ACC112 (cell line): Measurements from ENCODE around the gene AP3S1.

Experiments used
- H2AFZ ChIP-seq: fragments of 200-600 bp; sonication (generic); one replicate; pipeline ENCODE4 v1.6.0; 2017; ENCODE audit warnings: antibody characterized with exemption, low read length; ENCODE audit not compliant: unreplicated experiment
- H3K27ac ChIP-seq: fragments of 200-600 bp; sonication (generic); 2 replicates; pipeline ENCODE4 v1.5.1; 2014; ENCODE audit warnings: low read depth, mild to moderate bottlenecking, antibody characterized with exemption, low read length, moderate library complexity
- H3K27me3 ChIP-seq: fragments of 200-600 bp; sonication (generic); 2 replicates; pipeline ENCODE4 v1.6.1; 2014; ENCODE audit warnings: mild to moderate bottlenecking, antibody characterized with exemption, low read length, moderate library complexity, mixed read lengths; ENCODE audit not compliant: insufficient read depth
- H3K36me3 ChIP-seq: fragments of 200-600 bp; sonication (generic); 2 replicates; pipeline ENCODE4 v1.6.1; 2016; ENCODE audit warnings: mild to moderate bottlenecking, antibody characterized with exemption, low read length, moderate library complexity, mixed read lengths; ENCODE audit not compliant: insufficient read depth
- H3K4me1 ChIP-seq: fragments of 200-600 bp; sonication (generic); one replicate; pipeline ENCODE4 v1.6.1; 2016; ENCODE audit warnings: low read length, mixed read lengths; ENCODE audit not compliant: insufficient read depth, unreplicated experiment, control insufficient read depth
- H3K4me3 ChIP-seq: fragments of 200-600 bp; sonication (generic); 2 replicates; pipeline ENCODE4 v1.5.1; 2014; ENCODE audit warnings: mild to moderate bottlenecking, low read depth, low read length
- H3K79me2 ChIP-seq: fragments of 200-600 bp; sonication (generic); one replicate; pipeline ENCODE4 v1.6.0; 2016; ENCODE audit warnings: low read length; ENCODE audit not compliant: control insufficient read depth, unreplicated experiment, insufficient read depth

Gene AP3S1

DNA sequence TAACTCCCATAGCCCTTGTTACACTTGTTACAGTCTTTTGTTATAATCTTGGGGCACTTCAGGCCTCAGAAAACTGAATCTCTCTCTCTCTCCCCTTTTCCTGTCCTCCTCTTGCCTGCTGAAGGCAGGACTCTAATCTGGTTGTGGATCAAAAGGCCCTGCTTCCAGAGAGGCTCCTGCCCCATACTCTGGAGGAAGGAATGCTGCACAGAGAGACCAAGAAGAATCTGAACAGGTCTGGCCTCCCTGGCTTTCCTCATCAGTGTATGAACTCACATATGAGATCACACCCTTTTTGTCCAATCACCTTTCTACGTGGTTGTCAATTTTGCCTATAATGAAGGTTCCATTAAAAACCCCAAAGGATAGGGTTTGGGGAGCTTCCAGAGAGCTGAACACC lies 94.3 kb downstream of the AP3S1 start:
- Histone ChIP-seq H3K36me3 (no peaks in the 10 kb centered on the region), H3K4me3 (no peak overlapping the region), H3K27me3 (no peaks in the 10 kb centered on the region), H3K79me2 (no peaks in the 10 kb centered on the region), H3K27ac (no peak overlapping the region), H2AFZ (no peak overlapping the region), H3K4me1 (peaks cover 12% of the 10 kb centered on the region)

- Histone ChIP-seq H3K4me3 (peak overlapping the region; percentile 38; the same call in 1 of the 2 replicates), H3K36me3 (no peaks in the 10 kb centered on the region), H2AFZ (peak overlapping the region; percentile 84), H3K27me3 (no peaks in the 10 kb centered on the region), H3K79me2 (no peaks in the 10 kb centered on the region), H3K4me1 (peaks cover 12% of the 10 kb centered on the region), H3K27ac (no peak overlapping the region)
These were observed 97.3 kb downstream of the AP3S1 start for GRCh38 chr5:115939059-115939458.

- Histone ChIP-seq H3K4me1 (peaks cover 12% of the 10 kb centered on the region), H3K27me3 (no peaks in the 10 kb centered on the region), H3K36me3 (no peaks in the 10 kb centered on the region), H3K79me2 (no peaks in the 10 kb centered on the region), H3K27ac (peak overlapping the region; percentile 91), H2AFZ (no peak overlapping the region), H3K4me3 (no peak overlapping the region)
These were observed 98.5 kb downstream of the AP3S1 start for GRCh38 chr5:115940080-115940810.

DNA sequence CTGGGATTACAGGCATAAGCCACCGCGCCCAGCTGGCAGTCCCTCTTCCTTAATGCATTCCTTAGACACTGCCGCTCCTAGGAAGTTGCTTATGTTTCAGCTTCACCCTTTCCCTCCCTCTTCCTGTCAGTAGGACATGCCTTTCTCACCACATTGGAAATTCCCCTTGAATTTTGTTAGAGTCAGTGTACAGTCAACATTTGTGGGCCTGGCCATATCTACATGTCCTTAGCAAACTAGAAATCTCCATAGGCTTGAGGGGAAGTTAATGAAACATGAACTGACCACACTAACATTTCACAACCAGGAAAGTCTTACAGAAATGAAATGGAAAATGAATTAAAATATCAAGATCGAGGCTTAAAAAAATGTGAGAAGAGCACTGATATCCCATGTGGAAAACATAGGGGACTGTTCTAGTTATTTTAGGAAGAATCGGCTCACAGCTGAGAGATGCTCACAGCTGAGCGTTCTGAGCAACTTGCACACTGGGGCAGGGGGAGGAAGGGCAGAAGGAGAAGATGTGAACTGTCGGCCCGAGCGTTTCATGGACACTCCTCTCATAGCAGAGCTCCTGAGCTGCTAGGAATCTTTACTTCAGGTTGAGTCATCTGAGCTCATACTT lies 99.4 kb downstream of the AP3S1 start:
- Histone ChIP-seq H3K36me3 (no peaks in the 10 kb centered on the region), H2AFZ (peak overlapping the region; percentile 88), H3K4me3 (peak overlapping the region; percentile 65), H3K79me2 (no peaks in the 10 kb centered on the region), H3K4me1 (peaks cover 12% of the 10 kb centered on the region), H3K27ac (peak overlapping the region; percentile 91), H3K27me3 (no peaks in the 10 kb centered on the region)

GRCh38 chr5:115944501-115944900 lies 102.8 kb downstream of the AP3S1 start:
- Histone ChIP-seq H3K27ac (no peak overlapping the region), H3K4me3 (no peak overlapping the region), H3K4me1 (peaks cover 35% of the 10 kb centered on the region), H3K27me3 (no peaks in the 10 kb centered on the region), H3K79me2 (no peaks in the 10 kb centered on the region), H2AFZ (no peak overlapping the region), H3K36me3 (no peaks in the 10 kb centered on the region)

DNA sequence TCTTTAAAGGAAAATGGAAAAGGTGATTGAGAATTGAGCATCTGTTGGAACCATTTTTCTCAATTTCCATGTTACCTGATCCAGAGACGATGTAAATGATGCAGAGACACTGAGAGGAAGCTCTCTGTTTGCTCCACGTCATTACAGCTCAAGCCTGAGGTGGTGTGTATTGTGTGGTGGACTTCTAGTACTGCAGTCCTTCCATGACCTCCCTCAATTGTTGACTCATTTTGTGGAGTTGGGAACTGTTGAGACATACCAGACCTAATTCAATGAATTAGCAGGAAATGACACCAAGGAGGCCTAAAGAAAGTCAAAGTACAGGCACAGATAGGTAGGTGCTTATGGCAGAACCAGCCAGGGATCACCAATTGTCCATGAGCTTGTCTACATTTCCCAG lies 104.9 kb downstream of the AP3S1 start:
- no peaks in the 10 kb centered on the region for H3K27me3 ChIP-seq
- peak overlapping the region; percentile 39 for H3K27ac ChIP-seq
- peaks cover 30% of the 10 kb centered on the region for H3K4me1 ChIP-seq
- H2AFZ ChIP-seq = no peak overlapping the region
- no peaks in the 10 kb centered on the region for H3K36me3 ChIP-seq
- H3K4me3 ChIP-seq = no peak overlapping the region
- no peaks in the 10 kb centered on the region for H3K79me2 ChIP-seq

- Histone ChIP-seq H2AFZ (no peak overlapping the region), H3K4me1 (peaks cover 30% of the 10 kb centered on the region), H3K27ac (peak overlapping the region; percentile 63), H3K36me3 (no peaks in the 10 kb centered on the region), H3K79me2 (no peaks in the 10 kb centered on the region), H3K27me3 (no peaks in the 10 kb centered on the region), H3K4me3 (no peak overlapping the region)
These were observed 105.5 kb downstream of the AP3S1 start for GRCh38 chr5:115947260-115947659.

DNA sequence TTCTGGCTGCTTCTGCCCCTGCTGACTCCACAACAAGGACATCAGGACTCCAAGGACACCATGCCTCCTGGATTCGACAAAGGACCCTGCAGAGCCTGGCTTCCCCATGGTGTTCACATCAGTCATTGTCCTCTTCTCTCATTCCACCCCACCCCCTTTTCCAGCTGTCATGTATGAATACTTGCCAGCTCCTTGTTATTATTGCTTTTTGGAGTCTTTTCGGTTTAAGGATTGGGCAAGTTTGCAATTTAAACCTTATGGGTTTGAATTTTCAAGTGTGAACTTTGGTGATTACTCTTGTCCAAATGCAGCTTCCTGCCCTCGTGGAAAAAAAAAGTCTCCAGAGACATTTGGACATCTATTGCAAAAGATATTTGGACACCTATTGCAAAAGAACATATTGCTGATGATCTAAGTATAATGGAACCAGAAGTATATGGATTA lies 106.4 kb downstream of the AP3S1 start:
- Histone ChIP-seq H3K27ac (peak overlapping the region; percentile 63), H3K4me3 (no peak overlapping the region), H3K36me3 (no peaks in the 10 kb centered on the region), H3K27me3 (no peaks in the 10 kb centered on the region), H3K4me1 (peaks cover 30% of the 10 kb centered on the region), H3K79me2 (no peaks in the 10 kb centered on the region), H2AFZ (peak overlapping the region; percentile 45)

DNA sequence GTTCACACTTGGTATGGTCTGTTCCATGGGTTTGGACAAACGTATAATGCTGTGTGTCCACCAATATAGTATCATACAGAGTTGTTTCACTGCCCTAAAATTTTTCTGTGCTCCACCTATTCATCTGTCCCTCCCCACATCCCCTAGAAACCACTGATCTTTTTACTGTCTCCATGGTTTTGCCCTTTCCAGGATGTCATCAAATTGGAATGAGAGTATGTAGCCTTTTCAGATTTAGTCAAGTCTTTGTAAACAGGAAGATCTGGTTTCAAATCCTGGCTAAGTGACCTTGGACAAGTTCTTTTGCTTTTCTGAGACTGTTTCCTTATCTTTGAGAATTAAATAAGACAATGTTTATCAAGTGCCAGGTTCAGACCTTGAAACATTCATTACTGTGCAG lies 107.4 kb downstream of the AP3S1 start:
- Histone ChIP-seq H3K36me3 (no peaks in the 10 kb centered on the region), H3K79me2 (no peaks in the 10 kb centered on the region), H3K27ac (peak overlapping the region; percentile 63), H3K4me3 (no peak overlapping the region), H3K4me1 (peaks cover 30% of the 10 kb centered on the region), H2AFZ (no peak overlapping the region), H3K27me3 (no peaks in the 10 kb centered on the region)

DNA sequence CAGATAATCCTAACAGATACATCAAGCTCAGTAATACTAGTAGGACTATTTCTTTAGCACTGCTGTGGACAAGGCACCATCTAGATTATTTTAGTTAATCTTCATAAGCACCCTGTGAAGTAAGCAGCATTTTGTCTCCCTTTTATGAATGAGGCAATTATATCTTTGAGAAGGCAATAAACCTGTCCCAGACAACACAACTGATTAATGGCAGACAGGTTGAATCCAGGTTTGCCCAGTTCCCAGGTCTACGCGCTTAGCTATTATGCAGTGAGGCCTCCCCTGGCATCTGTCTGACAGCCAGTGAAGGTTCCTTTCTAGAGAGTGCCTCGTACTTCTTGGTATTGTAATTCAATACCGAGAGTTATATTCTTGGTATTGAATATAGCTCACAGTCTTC lies 110.9 kb downstream of the AP3S1 start:
- Histone ChIP-seq H3K4me3 (no peak overlapping the region), H3K36me3 (no peaks in the 10 kb centered on the region), H2AFZ (no peak overlapping the region), H3K4me1 (peaks cover 18% of the 10 kb centered on the region), H3K27ac (no peak overlapping the region), H3K79me2 (no peaks in the 10 kb centered on the region), H3K27me3 (no peaks in the 10 kb centered on the region)

- Histone ChIP-seq H2AFZ (no peak overlapping the region), H3K4me3 (no peak overlapping the region), H3K79me2 (no peaks in the 10 kb centered on the region), H3K27ac (no peak overlapping the region), H3K36me3 (no peaks in the 10 kb centered on the region), H3K27me3 (no peaks in the 10 kb centered on the region), H3K4me1 (peaks cover 3% of the 10 kb centered on the region)
These were observed 112.4 kb downstream of the AP3S1 start for GRCh38 chr5:115954144-115954543.
